BJ (cell line): ENCODE results near the gene PSG5. TPM values are rescaled to one million over a fixed set of nuclear protein-coding genes. Genes with fewer than 3 reads are reported as not detected.
"Not testable (repeated sequence)": the region's sequence is repeated elsewhere in the genome, so short reads cannot be mapped to it uniquely, and the experiment has no call there.

Experiments used
- CTCF ChIA-PET: fragments of 350-600 bp; formaldehyde crosslinking; extraction: SDS; loops from one replicate; lab custom pipeline; 2021; ENCODE audit warnings: antibody characterized with exemption, inconsistent platforms; lab: Yijun Ruan, JAX
- POLR2A ChIA-PET: fragments of 300-600 bp; sonication (Branson Sonifier 250); formaldehyde crosslinking; extraction: SDS; loops from one replicate; lab custom pipeline; 2021; ENCODE audit warnings: antibody characterized with exemption; lab: Charles Lee
- DNase-seq: peaks from one replicate; pipeline ENCODE4 v3.0.0-alpha.2; 2011; ENCODE audit warnings: low read depth
- H3K27me3 ChIP-seq: 2 replicates; pipeline ENCODE4 v1.6.0; 2011; ENCODE audit warnings: low read length; ENCODE audit not compliant: control insufficient read depth, insufficient read depth
- H3K36me3 ChIP-seq: 2 replicates; pipeline ENCODE4 v1.5.1; 2011; ENCODE audit warnings: low read length; ENCODE audit not compliant: control insufficient read depth, insufficient read depth
- H3K4me3 ChIP-seq: 2 replicates; pipeline ENCODE4 v1.5.1; 2011; ENCODE audit warnings: low read depth, mild to moderate bottlenecking, control low read depth, low read length
- CTCF ChIP-seq: IDR thresholded peaks from 2 replicates; pipeline ENCODE4 v1.5.1; 2011; ENCODE audit warnings: low read depth, mild to moderate bottlenecking, control low read depth, inconsistent platforms, low read length, moderate library complexity; ENCODE audit not compliant: insufficient read depth
- polyA plus RNA-seq: library from polyadenylated mRNA; depleted of rRNA; stranded (reverse); fragments of >200 nt; gene quantifications from 2 replicates; pipeline ENCODE4 v1.2.3, GENCODE V29; 2011

PSG5 gene
- polyA plus RNA-seq, 1 experiment = 674 TPM

- CTCF ChIA-PET = interaction anchor here (0.6 to 1.6 kb wide), 9 partner anchors 8 to 342 kb away, joined by 3 to 7 read pairs (median 3); no protein-coding TSS in a partner anchor
- H3K4me3 ChIP-seq, DNase-seq, POLR2A ChIA-PET, H3K36me3 ChIP-seq, H3K27me3 ChIP-seq: not testable (repeated sequence)
Measured at GRCh38 chr19:43192381-43193155, 6.2 kb upstream of the PSG5 start.

DNA sequence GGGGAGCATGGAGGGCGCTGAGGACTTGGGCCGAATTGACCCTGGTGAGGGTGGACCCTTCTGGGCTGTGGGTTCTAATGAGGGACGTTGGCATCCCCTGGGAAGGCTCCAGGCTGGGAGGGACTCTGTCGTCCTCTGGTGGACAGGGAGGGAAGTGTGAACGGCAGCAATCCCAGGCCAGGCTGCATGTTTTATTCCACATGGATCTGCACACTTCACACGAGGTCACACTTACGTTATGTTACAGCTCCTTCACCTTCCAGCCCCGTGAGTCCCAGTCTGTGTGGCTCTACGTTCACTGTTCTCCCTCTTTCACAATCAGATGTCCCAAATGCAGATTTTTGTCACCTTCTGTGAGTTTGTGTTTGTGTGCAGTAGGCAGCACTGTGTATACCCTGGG, 1.8 kb upstream of the PSG5 start:
- H3K27me3 ChIP-seq, H3K4me3 ChIP-seq, DNase-seq, H3K36me3 ChIP-seq, POLR2A ChIA-PET: not testable (repeated sequence)
- CTCF ChIA-PET = interaction anchor here (0.6 to 2.2 kb wide), 5 partner anchors 10 to 85 kb away, joined by 3 to 5 read pairs (median 3); partner anchors contain the start of gene PSG4
- TF ChIP-seq CTCF = peak; percentile 45; the same call in 1 of the 2 replicates

GRCh38 chr19:43181869-43182771, 4.2 kb downstream of the PSG5 start:
- not testable (repeated sequence) for H3K36me3 ChIP-seq
- POLR2A ChIA-PET = interaction anchor here (0.6 kb wide), 2 partner anchors 238 to 420 kb away, joined by 3 read pairs; no protein-coding TSS in a partner anchor

GRCh38 chr19:43179569-43180147, 6.7 kb downstream of the PSG5 start:
- CTCF ChIA-PET, H3K27me3 ChIP-seq, H3K4me3 ChIP-seq, H3K36me3 ChIP-seq, POLR2A ChIA-PET, DNase-seq: not testable (repeated sequence)
- TF ChIP-seq CTCF = 0 out of 2 replicates have a peak, but pooled peaks have one; percentile 5

More at GRCh38 chr19:43181869-43182771, 4.2 kb downstream of the PSG5 start:
- CTCF ChIA-PET = interaction anchor here (0.7 to 1.2 kb wide), 3 partner anchors 62 to 250 kb away, joined by 3 read pairs; no protein-coding TSS in a partner anchor
- not testable (repeated sequence) for H3K27me3 ChIP-seq, H3K4me3 ChIP-seq
- DNase-seq = peak; percentile 85

- not testable (repeated sequence) for H3K36me3 ChIP-seq
Measured at GRCh38 chr19:43178577-43178976, 7.8 kb downstream of the PSG5 start.

DNA sequence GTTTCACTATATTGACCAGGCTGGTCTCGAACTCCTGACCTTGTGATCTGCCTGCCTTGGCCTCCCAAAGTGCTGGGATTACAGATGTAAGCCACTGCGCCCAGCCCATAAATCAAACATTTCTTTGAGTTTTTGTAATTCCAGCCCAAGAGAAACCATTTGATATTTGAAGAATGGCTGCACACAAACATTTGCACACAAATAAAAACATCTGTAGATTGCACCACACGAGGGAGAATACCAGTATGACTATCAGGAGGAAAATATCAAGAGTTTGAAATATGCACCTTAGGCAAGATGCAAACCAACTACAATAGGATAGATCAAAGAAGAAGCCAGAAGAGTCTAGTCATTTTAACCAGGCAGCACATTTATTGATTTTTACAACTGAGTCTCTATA, 20.4 kb downstream of the PSG5 start:
- H3K27me3 ChIP-seq, H3K36me3 ChIP-seq, H3K4me3 ChIP-seq, POLR2A ChIA-PET, CTCF ChIA-PET, DNase-seq: not testable (repeated sequence)

More at GRCh38 chr19:43178577-43178976, 7.8 kb downstream of the PSG5 start:
- DNase-seq, H3K4me3 ChIP-seq, H3K27me3 ChIP-seq, POLR2A ChIA-PET: not testable (repeated sequence)
- CTCF ChIA-PET = interaction anchor here (1.5 kb wide), 1 partner anchor 9 kb away, joined by 3 read pairs; no protein-coding TSS in a partner anchor

DNA sequence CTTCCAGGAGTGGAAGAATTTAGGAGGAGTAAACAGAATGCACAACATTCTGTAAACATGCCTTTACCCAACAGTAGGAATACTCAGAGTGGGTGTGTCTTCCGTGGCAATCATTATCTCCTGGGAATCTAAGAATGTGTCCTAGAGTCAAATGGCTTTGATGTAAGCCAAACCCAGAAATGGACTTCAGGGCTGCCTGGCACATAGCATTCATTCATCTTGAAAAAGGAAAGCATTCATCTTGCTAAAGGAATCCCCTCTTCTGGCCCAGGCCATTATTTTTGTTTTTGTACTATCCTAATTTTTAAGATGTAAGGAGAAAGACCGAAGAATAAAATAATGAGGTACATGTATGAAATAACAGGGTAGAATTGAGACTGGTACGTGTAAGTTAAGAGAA, 23.2 kb downstream of the PSG5 start:
- CTCF ChIA-PET, POLR2A ChIA-PET, DNase-seq: not testable (repeated sequence)

DNA sequence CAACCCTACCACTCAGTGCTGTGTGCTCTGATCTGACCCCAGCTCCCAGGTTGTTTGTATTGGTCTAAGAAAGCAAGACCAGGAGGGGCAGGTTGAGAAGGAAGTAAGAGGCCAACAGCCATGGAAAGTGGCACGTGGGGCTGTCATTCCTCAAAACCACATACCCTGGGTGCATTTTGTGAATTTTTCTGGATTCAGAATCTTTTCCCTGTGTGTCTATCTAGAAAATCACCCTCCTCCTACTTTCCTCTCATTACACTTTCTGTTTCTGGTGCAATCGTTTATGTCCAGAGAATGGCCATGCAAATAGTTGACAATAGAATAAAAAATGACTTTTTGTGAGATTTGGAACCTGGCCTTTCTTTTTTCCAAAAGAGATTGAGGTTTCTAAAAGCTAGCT, 24.1 kb downstream of the PSG5 start:
- H3K36me3 ChIP-seq, H3K4me3 ChIP-seq, H3K27me3 ChIP-seq, POLR2A ChIA-PET, CTCF ChIA-PET, DNase-seq: not testable (repeated sequence)

More for the DNA sequence above, 23.2 kb downstream of the PSG5 start:
- not testable (repeated sequence) for H3K27me3 ChIP-seq, H3K4me3 ChIP-seq, H3K36me3 ChIP-seq
